ENCODE data around the gene AGBL1. TPM values are rescaled to one million over a fixed set of nuclear protein-coding genes. Genes with fewer than 3 reads are reported as not detected.

Gene AGBL1
- total and polyA plus RNA-seq, 2 donors (not counting 3 experiments of a cell fraction or from before 2014, with no cell fraction given), result not detected

DNA sequence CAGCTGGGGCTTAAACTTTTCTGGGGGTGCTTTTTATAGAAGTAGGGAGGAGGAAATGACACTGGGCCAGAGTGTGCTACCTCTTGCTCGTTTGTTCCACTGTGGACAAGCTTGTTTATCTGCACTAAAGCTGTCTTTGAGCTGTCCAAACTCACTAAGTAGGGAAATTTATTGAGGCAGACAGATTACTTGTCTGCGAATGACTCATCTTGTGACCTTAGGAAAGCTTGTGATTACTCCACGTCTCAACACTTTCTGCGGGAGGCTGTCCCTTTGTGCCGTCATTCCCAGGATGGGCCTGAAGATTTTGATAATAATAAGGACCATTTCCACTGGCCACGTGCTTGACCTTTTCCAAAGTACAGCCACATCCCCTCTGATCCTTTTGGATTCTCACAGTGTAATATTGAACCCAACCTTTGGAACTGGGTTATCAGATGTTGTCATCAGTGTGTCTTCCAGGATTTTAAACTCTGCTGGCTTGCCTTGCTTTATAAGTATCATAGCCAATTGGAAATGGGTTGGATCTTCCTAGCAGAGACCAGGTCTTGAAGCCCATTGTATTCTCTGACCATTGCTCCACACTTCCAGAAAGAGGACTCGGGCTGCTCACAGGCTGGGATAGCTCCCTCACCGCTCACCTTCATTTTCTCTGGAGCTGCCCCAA lies 84.7 kb downstream of the AGBL1 start:
- H3K9me1 ChIP-seq (replicated peaks; ENCODE audit: control insufficient read depth, extremely low read depth, insufficient read depth, low read length), result no peaks in the 10 kb centered on the region
- dilution Hi-C loops (cut with MboI; ENCODE audit: extremely low pct_ligation_motif_present, low sequenced_read_pairs) (no loop called here), intact Hi-C loops (cut with micrococcal nuclease) (no loop called here)
- no peak overlapping the region for H3K4me2 ChIP-seq (ENCODE audit: insufficient read depth, low read length)
- no peak overlapping the region for H3K9ac ChIP-seq (replicated peaks; ENCODE audit: extremely low read depth, insufficient read depth, low read length)
- H2AFZ ChIP-seq (ENCODE audit: low read depth, low read length), result no peak overlapping the region
- H3K4me3 ChIP-seq (replicated peaks in 1 of 3; ENCODE audit: insufficient read depth in 1 of 3, low read depth in 1 of 3, low read length in 3 of 3), result no peak overlapping the region
- ChIA-PET POLR2A (no interaction called here), CTCF (no interaction called here)
- no peak overlapping the region for H3K27ac ChIP-seq (ENCODE audit: insufficient read depth, low read depth, low read length)
- peaks cover 2% of the 10 kb centered on the region for H3K9me3 ChIP-seq (replicated peaks; ENCODE audit: control insufficient read depth, insufficient read depth, low read length)
- no peak for TF ChIP-seq POLR2A (IDR thresholded peaks at IDR 0.05; ENCODE audit: low read depth, low read length)
- no peak for TF ChIP-seq POLR2AphosphoS5 (IDR thresholded peaks at IDR 0.05; ENCODE audit: insufficient read depth, low read depth, low read length)
- no peak for TF ChIP-seq JUN (IDR thresholded peaks at IDR 0.05; ENCODE audit: borderline replicate concordance, insufficient read depth, insufficient read length, low read depth)
- TF ChIP-seq FOS (IDR thresholded peaks at IDR 0.05; ENCODE audit: borderline replicate concordance, insufficient read depth, low read length), result no peak
- no peak for TF ChIP-seq EZH2 (IDR thresholded peaks at IDR 0.05; ENCODE audit: borderline replicate concordance, low read depth, low read length, severe bottlenecking)
- no peak for TF ChIP-seq MYC (IDR thresholded peaks at IDR 0.05; ENCODE audit: low read depth, low read length)
- TF ChIP-seq, protein P1, sequence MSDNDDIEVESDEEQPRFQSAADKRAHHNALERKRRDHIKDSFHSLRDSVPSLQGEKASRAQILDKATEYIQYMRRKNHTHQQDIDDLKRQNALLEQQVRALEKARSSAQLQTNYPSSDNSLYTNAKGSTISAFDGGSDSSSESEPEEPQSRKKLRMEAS (IDR thresholded peaks at IDR 0.05; ENCODE audit: insufficient read depth, insufficient read length), result no peak
- H3K79me2 ChIP-seq (ENCODE audit: control insufficient read depth, insufficient read depth, low read length), result no peaks in the 10 kb centered on the region
- no peaks in the 10 kb centered on the region for H3K4me1 ChIP-seq (ENCODE audit: control insufficient read depth, extremely low read depth, insufficient read depth, low read length)
- H4K20me1 ChIP-seq (replicated peaks; ENCODE audit: control insufficient read depth, extremely low read depth, insufficient read depth, low read length), result no peaks in the 10 kb centered on the region
- no TSS peak for BruUV-seq (replicated peaks)
- no peak for DNase-seq (ENCODE audit: low read depth, low spot score)
- no peaks in the 10 kb centered on the region for H3K36me3 ChIP-seq (ENCODE audit: control insufficient read depth in 2 of 2, extremely low read depth in 1 of 2, insufficient read depth in 2 of 2, low read length in 2 of 2)
- FAIRE-seq, result no peak
- H3K27me3 ChIP-seq (ENCODE audit: control insufficient read depth in 2 of 2, insufficient read depth in 2 of 2, low read length in 2 of 2), result no peaks in the 10 kb centered on the region

Data from endothelial cell of umbilical vein (primary cell).